ENCODE measurements around the gene SMARCC1.
A peak's percentile ranks its signal among the peaks of the same experiment; 100 is the strongest.

Gene SMARCC1

GRCh38 chr3:47692158-47692557, 89.5 kb downstream of the SMARCC1 start:
- no peak for DNase-seq

GRCh38 chr3:47688488-47688887, 93.2 kb downstream of the SMARCC1 start:
- DNase-seq, result no peak

- no peak for DNase-seq
Observed at GRCh38 chr3:47685037-47685436, 96.7 kb downstream of the SMARCC1 start.

- no peak for DNase-seq
Observed at GRCh38 chr3:47681016-47681415, 100.7 kb downstream of the SMARCC1 start.

GRCh38 chr3:47678446-47679338, 103.0 kb downstream of the SMARCC1 start:
- no peak for DNase-seq

- DNase-seq, result no peak
Observed at GRCh38 chr3:47669026-47669749, 112.5 kb downstream of the SMARCC1 start.

GRCh38 chr3:47666118-47666517, 115.6 kb downstream of the SMARCC1 start:
- no peak for DNase-seq

GRCh38 chr3:47664519-47664918, 117.2 kb downstream of the SMARCC1 start:
- DNase-seq, result peak; percentile 32 to 42

GRCh38 chr3:47663630-47664240, 118.0 kb downstream of the SMARCC1 start:
- peak in 1 of 2 experiments; percentile 6 for DNase-seq

- no peak for DNase-seq
Observed at GRCh38 chr3:47661121-47661752, 120.5 kb downstream of the SMARCC1 start.

GRCh38 chr3:47658444-47658843, 123.2 kb downstream of the SMARCC1 start:
- DNase-seq, result no peak

GRCh38 chr3:47652142-47652541, 129.6 kb downstream of the SMARCC1 start:
- no peak for DNase-seq

- no peak for DNase-seq
Observed at GRCh38 chr3:47650294-47650693, 131.4 kb downstream of the SMARCC1 start.

GRCh38 chr3:47647550-47647949, 134.1 kb downstream of the SMARCC1 start:
- no peak for DNase-seq

GRCh38 chr3:47646362-47646761, 135.3 kb downstream of the SMARCC1 start:
- DNase-seq, result no peak

- DNase-seq, result no peak
Observed at GRCh38 chr3:47645551-47645950, 136.1 kb downstream of the SMARCC1 start.

- no peak for DNase-seq
Observed at GRCh38 chr3:47643092-47643491, 138.6 kb downstream of the SMARCC1 start.

- no peak for DNase-seq
Observed at GRCh38 chr3:47641739-47642138, 140.0 kb downstream of the SMARCC1 start.

- DNase-seq, result no peak
Observed at GRCh38 chr3:47636921-47637320, 144.8 kb downstream of the SMARCC1 start.

- no peak for DNase-seq
Observed at GRCh38 chr3:47636225-47636624, 145.5 kb downstream of the SMARCC1 start.

- no peak for DNase-seq
Observed at GRCh38 chr3:47635536-47635935, 146.2 kb downstream of the SMARCC1 start.

GRCh38 chr3:47634996-47635395, 146.7 kb downstream of the SMARCC1 start:
- DNase-seq, result no peak

- DNase-seq, result no peak
Observed at GRCh38 chr3:47630810-47631209, 150.9 kb downstream of the SMARCC1 start.
